Skeletal muscle tissue (tissue), 4 donors: ENCODE data around the gene KBTBD8. TPM values are rescaled to one million over a fixed set of nuclear protein-coding genes. Genes with fewer than 3 reads are reported as not detected.

Experiments used
- H3K27ac ChIP-seq: one replicate; pipeline ENCODE4 v1.7.0; 2013; ENCODE audit warnings: mild to moderate bottlenecking, low read depth, low read length, inconsistent platforms
- H3K27me3 ChIP-seq, 3 donors: one replicate each; pipeline ENCODE4 v1.7.0; 2013; ENCODE audit warnings: low read length in 3 of 3; ENCODE audit not compliant: control insufficient read depth in 3 of 3, insufficient read depth in 3 of 3
- H3K36me3 ChIP-seq, 3 donors: one replicate each; pipeline ENCODE4 v1.7.0; 2013; ENCODE audit warnings: low read length in 3 of 3; ENCODE audit not compliant: control insufficient read depth in 3 of 3, insufficient read depth in 3 of 3
- H3K4me1 ChIP-seq, 3 donors: one replicate each; pipeline ENCODE4 v1.7.0; 2013; ENCODE audit warnings: low read length in 3 of 3, mild to moderate bottlenecking in 3 of 3; ENCODE audit not compliant: control insufficient read depth in 3 of 3, insufficient read depth in 3 of 3
- H3K4me3 ChIP-seq, 3 donors: one replicate each; pipeline ENCODE4 v1.7.0; 2013; ENCODE audit warnings: low read length in 3 of 3
- H3K9ac ChIP-seq, 3 donors: one replicate each; pipeline ENCODE4 v1.7.0; 2013; ENCODE audit warnings: low read length in 3 of 3, mild to moderate bottlenecking in 3 of 3, moderate library complexity in 2 of 3, low read depth in 1 of 3
- H3K9me3 ChIP-seq, 3 donors: one replicate each; pipeline ENCODE4 v1.7.0; 2013; ENCODE audit warnings: low read length in 3 of 3; ENCODE audit not compliant: control insufficient read depth in 3 of 3
- total RNA-seq: library from RNA; depleted of rRNA; stranded (reverse); fragments of >200 nt; gene quantifications from one replicate; pipeline ENCODE4 v1.2.3, GENCODE V29; 2014
- donor health status: Osteomylitis.

Gene KBTBD8
- total RNA-seq, 1 donor from 2014 or later: 3.1 TPM

DNA sequence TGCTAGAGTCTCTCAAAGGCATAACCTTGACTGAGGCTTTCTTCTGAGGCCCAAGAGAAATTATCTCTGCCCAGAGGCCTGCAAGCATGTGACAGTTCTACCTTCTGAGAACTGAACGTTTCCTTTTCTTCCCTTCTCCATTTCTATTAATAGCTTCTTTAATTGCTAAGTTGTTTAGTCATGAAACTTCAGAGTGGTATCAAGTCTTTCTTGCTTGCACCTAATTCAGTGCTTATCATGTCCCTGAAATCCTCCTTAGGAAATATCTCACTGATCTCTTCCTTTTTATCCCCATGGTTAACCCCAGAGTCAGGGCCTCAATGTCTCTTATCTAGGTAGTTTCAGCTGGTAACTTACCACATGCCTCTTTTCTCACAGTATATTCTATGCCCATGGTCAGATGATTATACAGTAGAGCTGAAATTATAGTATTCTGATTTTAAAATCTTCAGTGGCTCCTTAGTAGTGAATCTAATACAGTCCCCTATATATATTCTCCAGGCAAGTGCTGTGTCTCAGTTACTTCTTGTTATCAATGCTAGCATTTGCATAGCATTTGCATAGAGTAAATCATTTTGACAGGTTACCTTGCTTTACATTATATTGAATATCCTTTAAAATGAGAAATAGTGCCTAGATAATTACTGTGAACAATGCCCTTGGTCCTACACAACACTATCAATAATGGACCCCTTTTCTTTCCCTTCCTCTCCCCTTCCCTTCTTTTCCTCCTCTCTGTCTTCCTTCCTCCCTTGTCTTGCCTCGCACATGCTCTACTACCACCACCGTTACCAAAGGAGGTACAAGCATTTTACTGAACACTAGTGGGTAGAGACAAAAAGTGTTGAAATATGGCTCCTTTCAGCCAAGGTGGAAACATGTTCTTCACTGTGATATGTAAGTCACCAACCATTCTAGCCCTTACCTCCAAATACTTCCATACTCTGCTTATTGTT, 33.0 kb downstream of the KBTBD8 start:
- Histone ChIP-seq H3K9me3 (no peaks in the 10 kb centered on the region), H3K4me3 (no peak overlapping the region), H3K27ac (no peak overlapping the region), H3K4me1 (no peaks in the 10 kb centered on the region), H3K9ac (no peak overlapping the region), H3K36me3 (no peaks in the 10 kb centered on the region), H3K27me3 (no peaks in the 10 kb centered on the region)

DNA sequence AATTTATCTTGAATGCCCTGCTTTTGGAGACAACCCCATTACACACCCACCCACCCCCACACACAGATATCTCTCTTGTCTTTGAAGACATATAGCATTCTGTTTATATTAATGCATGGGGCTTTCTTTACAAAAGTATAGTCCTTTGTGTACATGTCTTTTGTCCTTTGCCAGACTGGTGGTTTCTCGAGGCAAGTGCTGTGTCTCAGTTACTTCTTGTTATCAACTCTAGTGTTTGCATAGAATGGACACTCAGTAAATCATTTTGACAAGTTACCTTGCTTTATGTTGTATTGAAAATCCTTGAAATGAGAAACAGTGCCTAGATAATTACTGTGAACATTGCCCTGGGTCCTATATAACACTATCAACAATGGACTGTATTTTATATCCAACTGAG, 33.9 kb downstream of the KBTBD8 start:
- H3K4me3 ChIP-seq: no peak overlapping the region
- no peak overlapping the region for H3K9ac ChIP-seq
- H3K27ac ChIP-seq: no peak overlapping the region
- no peaks in the 10 kb centered on the region for H3K9me3 ChIP-seq
- H3K36me3 ChIP-seq: no peaks in the 10 kb centered on the region
- H3K27me3 ChIP-seq: no peaks in the 10 kb centered on the region
- H3K4me1 ChIP-seq: no peaks in the 10 kb centered on the region

DNA sequence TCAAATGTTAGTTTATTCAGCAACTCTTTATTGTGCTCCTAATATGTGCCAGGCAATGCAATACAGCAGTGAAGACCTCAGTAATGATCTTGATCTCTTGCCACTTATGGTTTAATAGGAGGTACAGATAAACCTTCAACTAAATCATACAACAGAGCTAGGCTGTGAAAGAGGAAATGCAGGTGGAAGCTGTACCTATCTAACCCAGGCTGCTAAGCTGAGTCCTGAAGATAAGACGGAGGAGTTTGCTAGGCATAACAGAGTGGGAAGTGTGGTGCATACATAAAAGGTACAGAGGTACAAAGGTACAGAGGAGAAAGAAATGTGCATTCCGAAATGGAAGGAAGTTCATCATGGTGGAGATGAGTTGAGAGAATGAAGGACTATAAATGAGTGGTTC, 35.0 kb downstream of the KBTBD8 start:
- H3K9ac ChIP-seq: no peak overlapping the region
- no peaks in the 10 kb centered on the region for H3K27me3 ChIP-seq
- no peaks in the 10 kb centered on the region for H3K4me1 ChIP-seq

DNA sequence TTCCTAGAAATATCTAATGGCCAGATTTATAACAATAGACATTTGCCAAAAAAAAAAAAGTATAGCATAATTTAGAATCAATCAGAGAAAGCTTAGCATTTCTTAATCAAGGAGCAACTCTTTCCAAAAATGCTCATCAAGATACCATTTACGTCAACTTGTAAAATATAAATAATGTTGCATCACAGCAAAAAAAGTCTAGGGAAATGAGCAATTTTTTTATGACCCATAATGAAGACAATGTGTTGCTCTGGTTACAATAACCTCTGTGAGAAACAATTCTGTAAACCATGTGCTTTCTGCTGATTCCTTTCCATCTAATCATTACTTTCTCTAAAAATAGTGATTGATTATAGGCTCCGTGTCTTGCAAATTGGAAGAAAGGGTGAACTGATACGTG, 36.3 kb downstream of the KBTBD8 start:
- H3K9me3 ChIP-seq: no peaks in the 10 kb centered on the region
- H3K27ac ChIP-seq: no peak overlapping the region
- no peaks in the 10 kb centered on the region for H3K27me3 ChIP-seq
- no peaks in the 10 kb centered on the region for H3K36me3 ChIP-seq
- H3K9ac ChIP-seq: no peak overlapping the region
- H3K4me1 ChIP-seq: no peaks in the 10 kb centered on the region
- H3K4me3 ChIP-seq: no peak overlapping the region

More for the DNA sequence above, 35.0 kb downstream of the KBTBD8 start:
- Histone ChIP-seq H3K36me3 (no peaks in the 10 kb centered on the region), H3K9me3 (no peaks in the 10 kb centered on the region), H3K4me3 (no peak overlapping the region), H3K27ac (no peak overlapping the region)

DNA sequence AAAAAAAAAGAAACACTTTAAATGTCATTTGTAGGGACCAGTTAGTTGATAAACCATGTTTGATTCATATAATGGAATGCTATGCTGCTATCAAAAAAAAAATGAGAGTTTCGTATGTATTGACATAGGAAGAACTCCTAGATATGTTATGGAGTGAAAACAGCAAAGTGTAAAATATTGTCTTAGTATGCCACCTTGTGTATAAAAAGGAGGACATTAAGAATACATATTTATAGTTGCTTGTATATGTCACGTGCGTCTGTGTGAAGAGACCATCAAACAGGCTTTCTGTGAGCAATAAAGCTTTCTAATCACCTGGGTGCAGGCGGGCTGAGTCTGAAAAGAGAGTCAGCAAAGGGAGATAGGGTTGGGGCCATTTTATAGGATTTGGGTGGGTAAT, 39.5 kb downstream of the KBTBD8 start:
- Histone ChIP-seq H3K36me3 (no peaks in the 10 kb centered on the region), H3K9me3 (no peaks in the 10 kb centered on the region), H3K27me3 (no peaks in the 10 kb centered on the region), H3K27ac (no peak overlapping the region), H3K4me3 (no peak overlapping the region), H3K9ac (no peak overlapping the region), H3K4me1 (no peaks in the 10 kb centered on the region)

DNA sequence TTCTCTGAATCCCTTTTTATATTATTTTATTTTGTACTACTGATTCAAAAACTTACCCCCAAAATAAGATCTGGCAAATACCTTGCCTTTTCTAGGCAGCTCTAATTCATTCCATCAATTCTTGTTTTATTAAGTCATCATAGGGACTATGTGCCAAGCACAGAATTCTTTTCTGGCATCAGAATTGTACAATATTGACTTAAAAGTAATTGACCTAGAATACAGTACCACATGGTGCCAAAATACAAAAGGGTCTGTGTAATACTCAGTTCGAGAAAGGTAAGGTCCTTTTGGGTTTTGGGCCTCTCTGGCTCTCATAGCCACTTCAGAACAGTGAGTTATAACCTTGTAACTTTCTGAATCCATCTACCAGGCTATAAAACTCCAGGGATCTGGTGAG, 46.2 kb downstream of the KBTBD8 start:
- Histone ChIP-seq H3K27ac (no peak overlapping the region), H3K36me3 (no peaks in the 10 kb centered on the region), H3K4me1 (no peaks in the 10 kb centered on the region), H3K27me3 (no peaks in the 10 kb centered on the region), H3K9me3 (no peaks in the 10 kb centered on the region), H3K9ac (no peak overlapping the region), H3K4me3 (no peak overlapping the region)

DNA sequence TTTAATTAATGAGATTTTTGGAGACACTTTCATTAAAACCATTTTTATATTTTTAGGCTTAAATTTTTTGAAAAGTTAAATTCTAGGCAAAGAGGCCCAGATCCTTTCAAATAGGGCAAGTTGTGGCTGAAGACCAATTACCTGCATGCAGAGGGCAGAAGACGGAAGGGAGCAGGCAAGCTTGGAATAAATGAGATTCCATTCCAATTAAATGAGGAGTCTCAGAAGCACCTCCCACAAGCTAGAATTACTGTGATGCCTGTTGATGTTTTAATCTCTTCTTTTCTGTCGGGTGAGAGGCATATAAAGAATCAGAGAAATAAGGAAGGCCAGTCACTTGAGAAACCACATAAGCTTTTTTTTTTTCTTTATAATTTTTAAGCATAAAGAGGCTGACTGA, 46.8 kb downstream of the KBTBD8 start:
- Histone ChIP-seq H3K27ac (no peak overlapping the region), H3K4me3 (no peak overlapping the region), H3K36me3 (no peaks in the 10 kb centered on the region), H3K9ac (no peak overlapping the region), H3K4me1 (no peaks in the 10 kb centered on the region), H3K27me3 (no peaks in the 10 kb centered on the region), H3K9me3 (no peaks in the 10 kb centered on the region)

DNA sequence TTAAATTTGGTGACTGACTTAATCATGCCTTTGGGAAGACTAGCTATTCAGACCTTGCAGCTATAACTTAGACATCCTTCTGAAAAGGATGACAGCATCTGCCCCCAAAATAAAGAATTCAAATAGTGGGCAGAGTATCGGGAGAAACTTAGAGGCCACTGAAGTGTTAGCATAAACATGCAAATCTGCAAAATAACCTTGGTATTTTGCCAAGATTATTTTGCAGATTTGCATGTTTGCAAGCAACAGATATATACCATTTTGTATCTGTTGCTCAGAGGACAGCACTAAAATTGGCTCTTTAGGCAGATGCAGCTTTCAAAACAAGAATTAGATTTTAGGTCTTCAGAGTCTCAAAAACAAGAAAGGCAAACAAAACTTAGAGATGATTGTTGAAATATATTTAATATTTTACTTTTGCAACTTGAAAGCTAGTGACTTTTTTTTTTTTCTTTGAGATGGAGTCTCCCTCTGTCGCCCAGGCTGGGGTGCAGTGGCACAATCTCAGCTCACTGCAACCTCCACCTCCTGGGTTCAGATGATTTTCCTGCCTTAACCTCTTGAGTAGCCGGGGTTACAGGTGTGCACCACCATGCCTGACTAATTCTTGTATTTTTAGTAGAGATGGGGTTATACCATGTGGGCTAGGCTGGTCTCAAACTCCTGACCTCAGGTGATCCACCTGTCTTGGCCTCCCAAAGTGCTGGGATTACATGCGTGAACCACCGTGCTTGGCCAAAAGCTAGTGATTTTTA, 47.8 kb downstream of the KBTBD8 start:
- Histone ChIP-seq H3K27me3 (no peaks in the 10 kb centered on the region), H3K9ac (no peak overlapping the region), H3K4me3 (no peak overlapping the region), H3K9me3 (no peaks in the 10 kb centered on the region), H3K4me1 (no peaks in the 10 kb centered on the region), H3K27ac (no peak overlapping the region), H3K36me3 (no peaks in the 10 kb centered on the region)

DNA sequence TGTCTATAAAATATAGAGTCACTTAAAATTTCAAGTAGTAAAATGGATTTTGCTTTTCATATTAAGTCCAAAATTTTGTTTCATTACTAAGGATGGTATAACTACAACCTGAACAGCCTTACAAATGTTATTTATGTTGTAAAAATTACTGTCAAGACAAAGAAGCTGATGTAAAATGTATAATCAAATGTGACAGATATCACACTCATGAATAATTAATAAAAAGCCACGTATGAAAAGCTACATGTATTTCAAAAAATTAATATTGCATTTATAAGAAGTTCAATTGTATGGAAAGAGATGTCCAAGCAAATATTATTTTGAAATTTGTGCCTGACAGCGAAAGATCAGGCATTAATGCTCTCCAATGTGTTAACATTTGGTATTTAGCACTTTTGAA, 48.9 kb downstream of the KBTBD8 start:
- no peak overlapping the region for H3K27ac ChIP-seq
- no peaks in the 10 kb centered on the region for H3K9me3 ChIP-seq
- no peak overlapping the region for H3K4me3 ChIP-seq
- no peaks in the 10 kb centered on the region for H3K4me1 ChIP-seq
- no peak overlapping the region for H3K9ac ChIP-seq
- no peaks in the 10 kb centered on the region for H3K27me3 ChIP-seq
- no peaks in the 10 kb centered on the region for H3K36me3 ChIP-seq

DNA sequence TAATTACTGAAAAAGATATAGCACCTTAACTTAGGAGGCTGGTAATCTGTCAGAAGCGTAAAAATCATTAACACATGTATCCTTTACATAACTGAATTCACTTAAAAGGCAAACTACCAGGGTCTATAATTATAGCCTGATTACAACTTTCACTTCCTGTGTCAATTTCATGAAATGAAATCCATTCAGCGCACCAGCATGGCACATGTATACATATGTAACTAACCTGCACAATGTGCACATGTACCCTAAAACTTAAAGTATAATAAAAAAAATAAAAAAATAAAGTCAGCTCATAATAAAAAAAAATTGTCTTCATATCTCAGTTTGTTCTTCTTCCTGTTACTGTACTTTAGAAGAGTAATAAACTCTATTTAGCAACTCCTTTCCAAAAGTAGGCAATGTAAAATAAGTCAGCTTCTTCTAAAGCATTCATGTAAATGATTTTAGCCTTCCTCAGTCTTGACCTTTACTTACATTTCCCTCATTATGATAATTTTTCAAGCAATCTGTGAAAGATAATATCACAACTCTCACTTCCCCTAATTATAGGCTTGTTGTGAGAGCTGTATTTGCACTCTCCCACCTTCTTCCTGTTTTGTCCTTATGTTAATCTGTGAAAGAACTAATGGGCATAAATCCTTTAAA, 50.1 kb downstream of the KBTBD8 start:
- no peak overlapping the region for H3K4me3 ChIP-seq
- no peaks in the 10 kb centered on the region for H3K4me1 ChIP-seq
- H3K36me3 ChIP-seq: no peaks in the 10 kb centered on the region
- peaks cover 0 to 2% (median 0%) of the 10 kb centered on the region in 3 donors for H3K9me3 ChIP-seq
- H3K27ac ChIP-seq: no peak overlapping the region
- H3K9ac ChIP-seq: no peak overlapping the region
- no peaks in the 10 kb centered on the region for H3K27me3 ChIP-seq
